Natural killer cell (primary cell): ENCODE measurements around the gene PIAS4. TPM values are rescaled to one million over a fixed set of nuclear protein-coding genes. Genes with fewer than 3 reads are reported as not detected.

ENCODE experiments used
- ATAC-seq, 3 donors: fragments of 150-1000 bp in 2 of 3; fragments of 200-7000 bp in 1 of 3; cut with Tn5 transposase; 1 replicate in 1 of 3; 2 replicates in 2 of 3; pipeline ENCODE4 v1.10.0; 2021; ENCODE audit warnings: mild to moderate bottlenecking in 2 of 3, moderate library complexity in 2 of 3
- DNase-seq, 2 donors: peaks; one replicate each; pipeline versions ENCODE4 v3.0.0 to v3.0.0-alpha.2; 2013 to 2021; ENCODE audit warnings: mixed read lengths in 1 of 2
- H3K27ac ChIP-seq: one replicate; pipeline ENCODE4 v1.5.1; 2013; ENCODE audit warnings: mild to moderate bottlenecking, low read length
- H3K27me3 ChIP-seq: one replicate; pipeline ENCODE4 v1.6.1; 2013; ENCODE audit warnings: low read length; ENCODE audit not compliant: control insufficient read depth, insufficient read depth
- H3K36me3 ChIP-seq: one replicate; pipeline ENCODE4 v1.6.1; 2013; ENCODE audit warnings: low read length; ENCODE audit not compliant: control insufficient read depth, insufficient read depth
- H3K4me1 ChIP-seq: one replicate; pipeline ENCODE4 v1.6.1; 2013; ENCODE audit warnings: low read length; ENCODE audit not compliant: control insufficient read depth, insufficient read depth
- H3K4me3 ChIP-seq: one replicate; pipeline ENCODE4 v1.5.1; 2013; ENCODE audit warnings: low read length
- H3K9me3 ChIP-seq: one replicate; pipeline ENCODE4 v1.6.1; 2013; ENCODE audit warnings: low read length; ENCODE audit not compliant: control insufficient read depth, insufficient read depth
- H3K27ac Mint-ChIP-seq, 2 donors: one replicate each; pipeline ENCODE4 v1.8.0; 2022; ENCODE audit warnings: mild to moderate bottlenecking in 2 of 2, mixed read lengths in 2 of 2, moderate library complexity in 1 of 2
- H3K27me3 Mint-ChIP-seq, 2 donors: one replicate each; pipeline ENCODE4 v1.8.0; 2022; ENCODE audit warnings: low read depth in 2 of 2, mixed read lengths in 2 of 2
- H3K36me3 Mint-ChIP-seq: one replicate; pipeline ENCODE4 v1.8.0; 2022; ENCODE audit warnings: mixed read lengths
- H3K4me1 Mint-ChIP-seq, 2 donors: one replicate each; pipeline ENCODE4 v1.8.0; 2022; ENCODE audit warnings: mixed read lengths in 2 of 2
- H3K4me3 Mint-ChIP-seq: one replicate; pipeline ENCODE4 v1.8.0; 2022; ENCODE audit warnings: mild to moderate bottlenecking, moderate library complexity, mixed read lengths
- H3K9me3 Mint-ChIP-seq, 2 donors: one replicate each; pipeline ENCODE4 v1.8.0; 2022; ENCODE audit warnings: mixed read lengths in 2 of 2
- CTCF ChIP-seq: fragments of 200-600 bp; IDR thresholded peaks from one replicate; pipeline ENCODE4 v1.8.0; 2022; ENCODE audit warnings: antibody characterized with exemption
- WGBS: methylation state at CpG from one replicate; pipeline ENCODE4 v1.1.7; 2013; ENCODE audit warnings: missing lambda C conversion rate; ENCODE audit not compliant: insufficient coverage; 5-methylcytosine and 5-hydroxymethylcytosine counted together
- intact Hi-C: fragments of 100-400 bp; cut with micrococcal nuclease; formaldehyde crosslinking; loops from one replicate; pipeline ENCODE4 v1.14.2; 2022
- total RNA-seq, 4 donors: library from RNA; stranded (reverse); fragments of 120-200 nt in 1 of 4; gene quantifications; one replicate each; pipeline versions ENCODE4 v1.2.3 to v1.2.4, GENCODE V29; 2013 to 2022

Gene PIAS4
- total RNA-seq, 3 donors from 2014 or later (not counting 1 experiment from before 2014, with no cell fraction given): 25.4 to 39.4 (median 26.8) TPM

DNA sequence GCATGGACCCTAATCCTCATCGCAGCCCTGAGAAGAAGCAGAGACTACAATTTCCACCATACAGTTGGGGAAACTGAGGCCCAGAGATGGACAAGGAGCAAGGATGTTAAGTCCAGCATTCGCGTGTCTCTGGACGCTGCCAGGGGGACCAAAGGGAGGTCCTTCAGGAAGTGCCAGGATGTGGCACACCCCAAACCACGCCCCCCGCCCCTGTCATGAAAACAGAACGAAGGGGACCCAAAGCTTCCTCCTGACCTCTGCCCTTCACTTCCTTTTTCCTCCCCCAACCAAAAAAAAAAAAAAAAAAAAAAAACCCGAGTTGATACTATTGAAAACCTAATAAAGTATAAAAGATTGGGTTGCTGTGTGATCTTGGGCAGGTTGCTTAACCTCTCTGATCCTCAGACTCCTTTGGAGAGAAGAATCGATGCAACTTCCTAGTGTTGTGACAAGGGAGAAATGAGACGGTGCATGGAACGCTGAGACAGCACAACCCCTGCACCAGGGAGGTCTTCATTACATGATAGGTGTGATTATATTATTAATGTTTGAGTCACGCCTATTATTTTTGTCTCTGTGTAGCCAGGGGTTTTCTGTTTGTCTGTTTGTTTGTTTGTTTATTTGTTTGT lies 61.9 kb downstream of the PIAS4 start:
- Mint-ChIP-seq H3K4me1 (peaks cover 19% of the 10 kb centered on the region in 2 donors), H3K27ac (peak overlapping the region; percentile 56 to 86), H3K4me3 (peak overlapping the region; percentile 85), H3K27me3 (no peaks in the 10 kb centered on the region), H3K36me3 (no peaks in the 10 kb centered on the region), H3K9me3 (no peaks in the 10 kb centered on the region)
- intact Hi-C loops: loop anchor here (5.0 kb wide), 1 partner anchor 82 kb away; the partner anchor contains the start of gene EEF2
- no peaks in the 10 kb centered on the region for H3K9me3 ChIP-seq
- no peaks in the 10 kb centered on the region for H3K27me3 ChIP-seq
- H3K4me1 ChIP-seq: peaks cover 29% of the 10 kb centered on the region
- ATAC-seq (no peak), DNase-seq (peak in 1 of 2 donors; percentile 65)
- no peak overlapping the region for H3K27ac ChIP-seq
- no peak for TF ChIP-seq CTCF
- H3K36me3 ChIP-seq: no peaks in the 10 kb centered on the region
- WGBS: 32% methylated on average over 10 of the region's 12 CpGs
- H3K4me3 ChIP-seq: no peak overlapping the region

- Histone ChIP-seq H3K27me3 (no peaks in the 10 kb centered on the region), H3K36me3 (no peaks in the 10 kb centered on the region), H3K4me3 (no peak overlapping the region), H3K27ac (no peak overlapping the region), H3K4me1 (peaks cover 37% of the 10 kb centered on the region), H3K9me3 (no peaks in the 10 kb centered on the region)
- Mint-ChIP-seq H3K9me3 (no peaks in the 10 kb centered on the region), H3K4me1 (peaks cover 19 to 26% of the 10 kb centered on the region in 2 donors), H3K36me3 (no peaks in the 10 kb centered on the region), H3K4me3 (no peak overlapping the region), H3K27ac (no peak overlapping the region), H3K27me3 (no peaks in the 10 kb centered on the region)
- intact Hi-C loops: no loop called here
- WGBS: 95% methylated on average over 3 of the region's 3 CpGs
- DNase-seq (no peak), ATAC-seq (no peak)
- no peak for TF ChIP-seq CTCF
Measured at GRCh38 chr19:4071610-4072009, 64.1 kb downstream of the PIAS4 start.

GRCh38 chr19:4075373-4075772 lies 67.8 kb downstream of the PIAS4 start:
- Histone ChIP-seq H3K4me3 (no peak overlapping the region), H3K27me3 (no peaks in the 10 kb centered on the region), H3K4me1 (peaks cover 42% of the 10 kb centered on the region), H3K27ac (no peak overlapping the region), H3K36me3 (no peaks in the 10 kb centered on the region), H3K9me3 (no peaks in the 10 kb centered on the region)
- H3K4me3 Mint-ChIP-seq: peak overlapping the region; percentile 28
- 24% methylated on average over 9 of the region's 9 CpGs for WGBS
- H3K27me3 Mint-ChIP-seq: no peaks in the 10 kb centered on the region
- no peaks in the 10 kb centered on the region for H3K9me3 Mint-ChIP-seq
- peak overlapping the region; percentile 46 to 85 for H3K27ac Mint-ChIP-seq
- no peak for TF ChIP-seq CTCF
- DNase-seq (no peak), ATAC-seq (peak; percentile 48 to 69 (median 50))
- no peaks in the 10 kb centered on the region for H3K36me3 Mint-ChIP-seq
- intact Hi-C loops: no loop called here
- peaks cover 0 to 27% of the 10 kb centered on the region in 2 donors for H3K4me1 Mint-ChIP-seq

DNA sequence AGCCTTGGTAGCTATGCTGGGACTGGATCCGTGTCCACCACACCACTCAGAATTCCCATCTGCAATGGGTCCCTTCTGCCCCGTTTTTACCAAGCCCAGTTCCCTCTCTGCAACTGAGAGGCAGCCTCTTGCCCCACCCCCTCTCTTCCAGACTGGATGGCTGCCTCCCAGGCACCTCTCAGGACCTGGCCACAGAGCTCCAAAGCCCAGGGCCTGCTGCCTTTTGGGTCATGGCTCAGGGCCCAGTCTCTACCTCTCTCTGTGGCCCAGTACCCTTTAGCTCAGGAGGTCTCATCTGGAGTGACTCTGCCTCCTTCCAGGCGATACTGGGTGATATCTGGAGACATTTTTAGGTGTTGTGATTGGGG lies 69.5 kb downstream of the PIAS4 start:
- no peaks in the 10 kb centered on the region for H3K27me3 Mint-ChIP-seq
- no peak for ATAC-seq
- Histone ChIP-seq H3K4me3 (no peak overlapping the region), H3K36me3 (no peaks in the 10 kb centered on the region), H3K4me1 (peaks cover 53% of the 10 kb centered on the region), H3K9me3 (no peaks in the 10 kb centered on the region), H3K27ac (peak overlapping the region; percentile 82), H3K27me3 (no peaks in the 10 kb centered on the region)
- H3K4me1 Mint-ChIP-seq: peaks cover 0 to 27% of the 10 kb centered on the region in 2 donors
- no peaks in the 10 kb centered on the region for H3K36me3 Mint-ChIP-seq
- H3K4me3 Mint-ChIP-seq: peak overlapping the region; percentile 6
- DNase-seq: no peak
- TF ChIP-seq CTCF: no peak
- intact Hi-C loops: no loop called here
- peak overlapping the region in 1 of 2 donors; percentile 89 for H3K27ac Mint-ChIP-seq
- WGBS: 83% methylated on average over 3 of the region's 3 CpGs
- no peaks in the 10 kb centered on the region for H3K9me3 Mint-ChIP-seq
